Testis (tissue), 3 donors: Measurements from ENCODE around the gene TFDP2. TPM values are rescaled to one million over a fixed set of nuclear protein-coding genes. Genes with fewer than 3 reads are reported as not detected.
"Not testable (repeated sequence)": the region's sequence is repeated elsewhere in the genome, so short reads cannot be mapped to it uniquely, and the experiment has no call there.

Experiments
- DNase-seq: peaks from one replicate; pipeline ENCODE4 v3.0.0-alpha.2; 2019
- H3K27ac ChIP-seq, 2 donors: fragments of 200-600 bp; sonication (generic); one replicate each; pipeline ENCODE4 v1.5.1; 2019
- H3K27me3 ChIP-seq: fragments of 200-600 bp; sonication (generic); one replicate; pipeline ENCODE4 v1.5.1; 2019
- H3K36me3 ChIP-seq: fragments of 200-600 bp; sonication (generic); one replicate; pipeline ENCODE4 v1.5.1; 2017; ENCODE audit warnings: low read depth; ENCODE audit errors: missing control alignments
- H3K4me1 ChIP-seq: fragments of 200-600 bp; sonication (generic); one replicate; pipeline ENCODE4 v1.5.1; 2019
- H3K4me3 ChIP-seq, 2 donors: fragments of 200-600 bp; sonication (generic); one replicate each; pipeline ENCODE4 v1.5.1; 2017 to 2019
- H3K9me3 ChIP-seq: fragments of 200-600 bp; sonication (generic); one replicate; pipeline ENCODE4 v1.5.1; 2017
- POLR2A ChIP-seq: fragments of 450-650 bp; IDR thresholded peaks from one replicate; pipeline ENCODE4 v1.6.1; 2017; ENCODE audit warnings: antibody characterized with exemption, mild to moderate bottlenecking, moderate library complexity
- WGBS, 2 donors: methylation state at CpG; one replicate each; pipeline ENCODE4 v1.1.5; 2018; 5-methylcytosine and 5-hydroxymethylcytosine counted together
- intact Hi-C: fragments of 100-400 bp; cut with DNase I; formaldehyde crosslinking; loops from one replicate; pipeline ENCODE4 v1.15.1; 2023; ENCODE audit warnings: low total_unique reads
- polyA plus RNA-seq: library from polyadenylated mRNA; stranded (reverse); fragments of 350-450 nt; fragmentation: Illumina TruSeq; extraction: RNeasy Lipid Tissue Mini Kit (QIAGEN cat#74804); gene quantifications from one replicate; pipeline ENCODE4 v1.2.3, GENCODE V29; 2014; ENCODE audit warnings: low read depth, low replicate concordance; ENCODE audit not compliant: insufficient read depth
- total RNA-seq, 2 donors: library from RNA; depleted of rRNA; stranded (reverse); fragments of >200 nt; gene quantifications; one replicate each; pipeline ENCODE4 v1.2.3, GENCODE V29; 2016
- TF ChIP-seq, protein P1 (sequence below), 3 experiments: fragments of 450-650 bp in 2 of 3; fragments of 200-600 bp in 1 of 3; sonication (generic) in 1 of 3; IDR thresholded peaks; one replicate each; pipeline ENCODE4 v1.5.1; 2016 to 2019; ENCODE audit warnings: antibody characterized with exemption in 3 of 3, mild to moderate bottlenecking in 2 of 3, moderate library complexity in 1 of 3

The TFDP2 gene
- total and polyA plus RNA-seq, 3 donors from 2014 or later = 110 to 168 (median 152) TPM

DNA sequence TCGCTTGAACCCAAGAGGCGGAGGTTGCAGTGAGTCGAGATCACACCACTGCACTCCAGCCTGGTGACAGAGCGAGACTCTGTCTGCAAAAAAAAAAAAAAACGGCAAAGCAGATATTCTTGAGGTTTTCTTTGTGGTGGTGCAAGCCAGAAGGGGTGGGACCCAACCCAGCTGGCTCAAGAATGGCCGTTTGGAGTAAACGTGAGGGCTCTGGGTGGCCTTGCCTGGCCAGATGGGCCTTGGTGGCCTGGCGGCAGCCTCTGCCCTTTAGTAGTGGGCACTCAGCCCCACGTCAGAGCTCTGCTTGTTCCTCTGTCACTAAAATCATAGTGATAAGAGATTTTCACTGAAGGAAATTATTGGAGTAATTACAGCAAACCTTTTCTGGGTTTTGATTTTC is 222.4 kb downstream of the TFDP2 start:
- Histone ChIP-seq H3K27me3 (no peaks in the 10 kb centered on the region), H3K27ac (no peak overlapping the region), H3K9me3 (no peaks in the 10 kb centered on the region), H3K36me3 (no peaks in the 10 kb centered on the region), H3K4me1 (no peaks in the 10 kb centered on the region), H3K4me3 (no peak overlapping the region)
- WGBS, 2 donors = 53 to 66% methylated on average over 9 of the region's 9 CpGs
- DNase-seq = no peak
- intact Hi-C loops = no loop called here
- TF ChIP-seq, protein P1, sequence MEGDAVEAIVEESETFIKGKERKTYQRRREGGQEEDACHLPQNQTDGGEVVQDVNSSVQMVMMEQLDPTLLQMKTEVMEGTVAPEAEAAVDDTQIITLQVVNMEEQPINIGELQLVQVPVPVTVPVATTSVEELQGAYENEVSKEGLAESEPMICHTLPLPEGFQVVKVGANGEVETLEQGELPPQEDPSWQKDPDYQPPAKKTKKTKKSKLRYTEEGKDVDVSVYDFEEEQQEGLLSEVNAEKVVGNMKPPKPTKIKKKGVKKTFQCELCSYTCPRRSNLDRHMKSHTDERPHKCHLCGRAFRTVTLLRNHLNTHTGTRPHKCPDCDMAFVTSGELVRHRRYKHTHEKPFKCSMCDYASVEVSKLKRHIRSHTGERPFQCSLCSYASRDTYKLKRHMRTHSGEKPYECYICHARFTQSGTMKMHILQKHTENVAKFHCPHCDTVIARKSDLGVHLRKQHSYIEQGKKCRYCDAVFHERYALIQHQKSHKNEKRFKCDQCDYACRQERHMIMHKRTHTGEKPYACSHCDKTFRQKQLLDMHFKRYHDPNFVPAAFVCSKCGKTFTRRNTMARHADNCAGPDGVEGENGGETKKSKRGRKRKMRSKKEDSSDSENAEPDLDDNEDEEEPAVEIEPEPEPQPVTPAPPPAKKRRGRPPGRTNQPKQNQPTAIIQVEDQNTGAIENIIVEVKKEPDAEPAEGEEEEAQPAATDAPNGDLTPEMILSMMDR (IDR thresholded peaks at IDR 0.05) = no peak
- no peak for TF ChIP-seq POLR2A

DNA sequence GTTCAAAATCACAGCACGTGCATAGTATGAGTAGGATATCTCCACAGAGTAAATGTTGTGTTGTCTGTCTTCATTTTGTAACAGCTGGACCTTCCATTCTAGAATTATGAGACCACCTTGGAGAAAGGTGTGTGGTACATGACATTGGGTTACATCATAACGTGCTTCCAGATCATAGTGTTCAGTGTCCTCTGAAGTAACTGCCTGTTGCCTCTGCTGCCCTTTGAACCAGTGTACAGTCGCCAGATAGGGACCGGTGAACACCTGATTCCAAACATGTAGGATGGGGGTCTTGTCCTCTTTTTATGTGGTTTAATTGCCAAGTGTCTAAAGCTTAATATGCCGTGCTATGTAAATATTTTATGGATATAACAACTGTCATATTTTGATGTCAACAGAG is 223.7 kb downstream of the TFDP2 start:
- H3K4me1 ChIP-seq, H3K36me3 ChIP-seq, H3K4me3 ChIP-seq, DNase-seq, H3K9me3 ChIP-seq, intact Hi-C loops, H3K27ac ChIP-seq, H3K27me3 ChIP-seq: not testable (repeated sequence)
- 79 to 90% methylated on average over 5 of the region's 5 CpGs for WGBS, 2 donors

DNA sequence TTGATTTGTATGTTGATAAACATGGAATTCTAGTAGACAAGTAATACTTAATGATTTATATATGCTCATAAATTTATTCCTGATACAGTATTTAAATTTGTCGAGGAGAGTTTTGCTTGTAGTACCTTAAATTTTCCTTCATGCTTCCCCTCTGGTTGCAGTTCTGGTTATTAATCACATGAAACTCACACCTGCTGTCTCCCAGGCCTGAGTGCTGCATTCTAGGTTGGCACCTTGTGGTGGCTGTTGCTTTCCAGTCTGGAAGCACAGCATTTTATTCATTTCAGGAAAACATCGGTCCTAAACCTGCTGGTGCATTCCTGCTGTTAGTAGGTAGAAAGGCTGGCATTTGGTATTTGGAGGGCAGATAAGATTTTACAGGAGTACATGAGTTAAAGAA is 228.0 kb downstream of the TFDP2 start:
- intact Hi-C loops = no loop called here
- Histone ChIP-seq H3K4me1 (no peaks in the 10 kb centered on the region), H3K4me3 (no peak overlapping the region), H3K27me3 (no peaks in the 10 kb centered on the region), H3K9me3 (no peaks in the 10 kb centered on the region), H3K36me3 (no peaks in the 10 kb centered on the region), H3K27ac (no peak overlapping the region)
- DNase-seq = no peak
- WGBS, 2 donors = 83 to 92% methylated on average over 2 of the region's 2 CpGs
- no peak for TF ChIP-seq POLR2A
- TF ChIP-seq, protein P1 (IDR thresholded peaks at IDR 0.05) = no peak

DNA sequence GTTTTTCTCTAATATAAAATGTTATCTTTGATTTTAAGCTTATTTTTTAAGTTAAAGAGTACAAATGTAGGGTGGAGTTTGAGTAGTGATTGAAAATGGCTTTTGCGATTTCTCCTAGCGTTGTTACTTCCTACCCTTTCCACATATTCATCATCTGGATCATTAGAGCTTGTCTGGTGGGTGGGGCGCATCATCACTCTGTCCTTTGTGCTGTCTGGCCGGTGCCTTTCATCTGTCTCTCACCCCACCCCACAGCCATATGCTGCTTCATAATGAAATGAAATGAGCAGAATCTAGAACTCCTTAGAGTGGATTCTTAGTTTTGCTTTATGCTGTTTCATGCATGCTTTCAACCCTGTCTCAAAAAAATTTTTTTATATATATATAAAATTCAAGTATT is 228.6 kb downstream of the TFDP2 start:
- H3K4me1 ChIP-seq = no peaks in the 10 kb centered on the region
- no peak for DNase-seq
- TF ChIP-seq, protein P1 (IDR thresholded peaks at IDR 0.05) = no peak
- TF ChIP-seq POLR2A = no peak
- H3K36me3 ChIP-seq = no peaks in the 10 kb centered on the region
- H3K27ac ChIP-seq = no peak overlapping the region
- no peaks in the 10 kb centered on the region for H3K27me3 ChIP-seq
- intact Hi-C loops = no loop called here
- H3K9me3 ChIP-seq = no peaks in the 10 kb centered on the region
- H3K4me3 ChIP-seq = no peak overlapping the region
- 86 to 94% methylated on average over 4 of the region's 4 CpGs for WGBS, 2 donors

DNA sequence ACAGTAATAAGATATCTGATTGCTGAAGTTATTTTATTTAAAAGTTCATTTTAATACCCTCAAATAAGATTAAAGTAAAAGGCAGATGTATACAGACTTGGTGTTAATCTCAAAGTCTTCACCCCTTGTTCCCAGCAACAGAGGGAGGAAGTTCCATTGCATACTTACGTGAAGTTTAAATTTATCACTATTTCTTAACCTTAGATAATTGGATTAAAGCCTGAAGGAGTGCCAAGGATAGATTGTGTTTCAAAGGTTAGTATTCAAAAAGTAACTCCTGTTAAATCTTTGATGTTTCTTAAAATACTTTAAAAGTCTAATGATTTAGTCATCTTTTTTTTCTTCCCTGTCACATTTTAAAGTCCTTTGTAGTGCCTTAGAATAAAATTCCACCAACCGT is 233.6 kb downstream of the TFDP2 start:
- no peak for DNase-seq
- no peaks in the 10 kb centered on the region for H3K36me3 ChIP-seq
- H3K27ac ChIP-seq = no peak overlapping the region
- no peaks in the 10 kb centered on the region for H3K27me3 ChIP-seq
- 78 to 80% methylated on average over 2 of the region's 2 CpGs for WGBS, 2 donors
- no peaks in the 10 kb centered on the region for H3K4me1 ChIP-seq
- H3K4me3 ChIP-seq = no peak overlapping the region
- TF ChIP-seq, protein P1 (IDR thresholded peaks at IDR 0.05) = no peak
- TF ChIP-seq POLR2A = no peak
- H3K9me3 ChIP-seq = no peaks in the 10 kb centered on the region
- intact Hi-C loops = no loop called here
